Duodenal mucosa (tissue), 2 donors: Measurements from ENCODE around the gene SLC6A12.

Experiments
- H3K27ac ChIP-seq: one replicate; pipeline ENCODE4 v1.7.0; 2013; ENCODE audit warnings: low read depth, low read length
- H3K27me3 ChIP-seq, 2 donors: one replicate each; pipeline ENCODE4 v1.7.0; 2013; ENCODE audit warnings: low read length in 2 of 2, control low read depth in 1 of 2; ENCODE audit not compliant: insufficient read depth in 2 of 2, control insufficient read depth in 1 of 2
- H3K36me3 ChIP-seq, 2 donors: one replicate each; pipeline ENCODE4 v1.7.0; 2013; ENCODE audit warnings: low read length in 2 of 2, control low read depth in 1 of 2; ENCODE audit not compliant: insufficient read depth in 2 of 2, control insufficient read depth in 1 of 2
- H3K4me1 ChIP-seq, 2 donors: one replicate each; pipeline ENCODE4 v1.7.0; 2013; ENCODE audit warnings: low read length in 2 of 2, control low read depth in 1 of 2; ENCODE audit not compliant: insufficient read depth in 2 of 2, control insufficient read depth in 1 of 2
- H3K4me3 ChIP-seq, 2 donors: one replicate each; pipeline ENCODE4 v1.7.0; 2013; ENCODE audit warnings: low read length in 2 of 2, low read depth in 1 of 2
- H3K9ac ChIP-seq, 2 donors: one replicate each; pipeline ENCODE4 v1.7.0; 2013; ENCODE audit warnings: low read length in 2 of 2, low read depth in 1 of 2
- H3K9me3 ChIP-seq, 2 donors: one replicate each; pipeline ENCODE4 v1.7.0; 2013; ENCODE audit warnings: low read length in 2 of 2, control low read depth in 1 of 2; ENCODE audit not compliant: control insufficient read depth in 1 of 2

SLC6A12 gene

GRCh38 chr12:227286-227915 lies 13.4 kb upstream of the SLC6A12 start:
- Histone ChIP-seq H3K27ac (no peak overlapping the region), H3K36me3 (no peaks in the 10 kb centered on the region), H3K4me3 (no peak overlapping the region), H3K9ac (no peak overlapping the region), H3K9me3 (no peaks in the 10 kb centered on the region), H3K4me1 (no peaks in the 10 kb centered on the region), H3K27me3 (no peaks in the 10 kb centered on the region)

- no peaks in the 10 kb centered on the region for H3K27me3 ChIP-seq
- H3K27ac ChIP-seq = no peak overlapping the region
- H3K36me3 ChIP-seq = no peaks in the 10 kb centered on the region
- H3K4me3 ChIP-seq = no peak overlapping the region
- no peaks in the 10 kb centered on the region for H3K4me1 ChIP-seq
- no peaks in the 10 kb centered on the region for H3K9me3 ChIP-seq
- no peak overlapping the region for H3K9ac ChIP-seq
Observed at GRCh38 chr12:226401-226800, 12.4 kb upstream of the SLC6A12 start.

GRCh38 chr12:225012-225411 lies 11.1 kb upstream of the SLC6A12 start:
- Histone ChIP-seq H3K4me3 (no peak overlapping the region), H3K27ac (no peak overlapping the region), H3K4me1 (no peaks in the 10 kb centered on the region), H3K9ac (no peak overlapping the region), H3K27me3 (no peaks in the 10 kb centered on the region), H3K9me3 (no peaks in the 10 kb centered on the region), H3K36me3 (no peaks in the 10 kb centered on the region)

GRCh38 chr12:224330-224729 lies 10.4 kb upstream of the SLC6A12 start:
- Histone ChIP-seq H3K36me3 (no peaks in the 10 kb centered on the region), H3K9me3 (no peaks in the 10 kb centered on the region), H3K9ac (no peak overlapping the region), H3K4me3 (no peak overlapping the region), H3K4me1 (no peaks in the 10 kb centered on the region), H3K27me3 (no peaks in the 10 kb centered on the region), H3K27ac (no peak overlapping the region)

- no peaks in the 10 kb centered on the region for H3K27me3 ChIP-seq
- no peaks in the 10 kb centered on the region for H3K9me3 ChIP-seq
- no peak overlapping the region for H3K9ac ChIP-seq
- H3K4me3 ChIP-seq = no peak overlapping the region
- H3K4me1 ChIP-seq = no peaks in the 10 kb centered on the region
- H3K27ac ChIP-seq = no peak overlapping the region
- H3K36me3 ChIP-seq = no peaks in the 10 kb centered on the region
Observed at GRCh38 chr12:223841-224240, 9.9 kb upstream of the SLC6A12 start.

- Histone ChIP-seq H3K4me3 (no peak overlapping the region), H3K27ac (no peak overlapping the region), H3K4me1 (no peaks in the 10 kb centered on the region), H3K9me3 (no peaks in the 10 kb centered on the region), H3K9ac (no peak overlapping the region), H3K27me3 (no peaks in the 10 kb centered on the region), H3K36me3 (no peaks in the 10 kb centered on the region)
Observed at GRCh38 chr12:221736-222135, 7.8 kb upstream of the SLC6A12 start.

GRCh38 chr12:220946-221550 lies 7.1 kb upstream of the SLC6A12 start:
- Histone ChIP-seq H3K27me3 (no peaks in the 10 kb centered on the region), H3K36me3 (no peaks in the 10 kb centered on the region), H3K9ac (no peak overlapping the region), H3K4me1 (no peaks in the 10 kb centered on the region), H3K27ac (no peak overlapping the region), H3K4me3 (no peak overlapping the region), H3K9me3 (no peaks in the 10 kb centered on the region)

GRCh38 chr12:220491-220890 lies 6.5 kb upstream of the SLC6A12 start:
- no peaks in the 10 kb centered on the region for H3K27me3 ChIP-seq
- no peaks in the 10 kb centered on the region for H3K4me1 ChIP-seq
- H3K36me3 ChIP-seq = no peaks in the 10 kb centered on the region
- H3K9me3 ChIP-seq = no peaks in the 10 kb centered on the region
- no peak overlapping the region for H3K9ac ChIP-seq
- no peak overlapping the region for H3K4me3 ChIP-seq
- H3K27ac ChIP-seq = no peak overlapping the region

GRCh38 chr12:219891-220352 lies 6.0 kb upstream of the SLC6A12 start:
- H3K36me3 ChIP-seq = no peaks in the 10 kb centered on the region
- no peak overlapping the region for H3K27ac ChIP-seq
- no peaks in the 10 kb centered on the region for H3K27me3 ChIP-seq
- no peaks in the 10 kb centered on the region for H3K9me3 ChIP-seq
- no peaks in the 10 kb centered on the region for H3K4me1 ChIP-seq
- no peak overlapping the region for H3K4me3 ChIP-seq
- H3K9ac ChIP-seq = no peak overlapping the region

GRCh38 chr12:218728-219590 lies 5.0 kb upstream of the SLC6A12 start:
- no peak overlapping the region for H3K9ac ChIP-seq
- no peaks in the 10 kb centered on the region for H3K9me3 ChIP-seq
- peaks cover under 1 to 4% of the 10 kb centered on the region in 2 donors for H3K4me1 ChIP-seq
- no peak overlapping the region for H3K4me3 ChIP-seq
- no peak overlapping the region for H3K27ac ChIP-seq
- H3K36me3 ChIP-seq = no peaks in the 10 kb centered on the region
- no peaks in the 10 kb centered on the region for H3K27me3 ChIP-seq
